Measurements from ENCODE around the gene ARSJ. TPM values are rescaled to one million over a fixed set of nuclear protein-coding genes. Genes with fewer than 3 reads are reported as not detected.

Gene ARSJ
- total RNA-seq (under 1 TPM in 3 of 5 donors, not detected in 2; 0.16 to 0.26 (median 0.20) TPM), total RNA-seq (0 to 0.58 (median 0.18) reads per million in 29 experiments)
- 0.20 TPM for total RNA-seq (2013)

GRCh38 chr4:113979148-113979904 lies at the start of gene ARSJ:
Gene ARSJ, minus strand, starts transcription at chr4:113979647. Its CDS starts 813 bp downstream, at chr4:113978834.
- Mint-ChIP-seq H3K9me3 (peaks cover 2 to 3% (median 2%) of the 10 kb centered on the region in 3 donors), H3K4me3 (peak within 1 kb of the TSS; percentile 75 to 81 (median 79)), H3K4me1 (peaks cover 20 to 29% (median 25%) of the 10 kb centered on the region in 3 donors), H3K27ac (no peak within 1 kb of the TSS), H3K36me3 (no peaks in the 10 kb centered on the region), H3K27me3 (peaks cover 35 to 37% of the 10 kb centered on the region in 2 donors)
- H3K27me3 ChIP-seq (replicated peaks in 1 of 2; ENCODE audit: control insufficient read depth in 2 of 2, extremely low read depth in 1 of 2, insufficient read depth in 2 of 2, low read length in 1 of 2), result peaks cover 3 to 18% of the 10 kb centered on the region in 2 experiments
- H3K27ac ChIP-seq (ENCODE audit: low read length), result no peak within 1 kb of the TSS
- WGBS (ENCODE audit: insufficient coverage), result 18% methylated on average over 34 of the region's 50 CpGs
- H3K4me3 ChIP-seq (ENCODE audit: control insufficient read depth in 1 of 2, extremely low read depth in 1 of 2, low read length in 1 of 2), result peak within 1 kb of the TSS; percentile 50 to 81
- ChIA-PET POLR2A (interaction anchor here in 1 of 2 donors (0.5 to 0.6 kb wide), 2 partner anchors 73 to 172 kb away, joined by 3 read pairs; no protein-coding TSS in a partner anchor), CTCF (interaction anchor here in 1 of 2 donors (0.9 kb wide), 1 partner anchor 43 kb away, joined by 3 read pairs; no protein-coding TSS in a partner anchor)
- no peaks in the 10 kb centered on the region for H3K36me3 ChIP-seq (ENCODE audit: control insufficient read depth in 2 of 2, extremely low read depth in 1 of 2, insufficient read depth in 1 of 2, low read length in 1 of 2)
- ATAC-seq (replicated peaks in 1 of 4), result peak in 2 of 4 experiments; percentile 38 to 56
- peaks cover 5 to 15% of the 10 kb centered on the region in 2 experiments for H3K4me1 ChIP-seq (ENCODE audit: control insufficient read depth in 1 of 2, extremely low read depth in 1 of 2, insufficient read depth in 2 of 2, low read length in 2 of 2)
- DNase-seq, result peak in 8 of 35 experiments; percentile 3 to 13 (median 6)
- peaks cover 4% of the 10 kb centered on the region for H3K9me3 ChIP-seq

- no peaks in the 10 kb centered on the region for H3K4me1 Mint-ChIP-seq
- Histone ChIP-seq H3K27me3 (replicated peaks in 1 of 2; ENCODE audit: control insufficient read depth in 2 of 2, extremely low read depth in 1 of 2, insufficient read depth in 2 of 2, low read length in 1 of 2) (no peaks in the 10 kb centered on the region), H3K4me1 (ENCODE audit: control insufficient read depth in 1 of 2, extremely low read depth in 1 of 2, insufficient read depth in 2 of 2, low read length in 2 of 2) (no peaks in the 10 kb centered on the region), H3K4me3 (ENCODE audit: control insufficient read depth in 1 of 2, extremely low read depth in 1 of 2, low read length in 1 of 2) (no peak overlapping the region), H3K9me3 (no peaks in the 10 kb centered on the region), H3K27ac (ENCODE audit: low read length) (no peak overlapping the region), H3K36me3 (ENCODE audit: control insufficient read depth in 2 of 2, extremely low read depth in 1 of 2, insufficient read depth in 1 of 2, low read length in 1 of 2) (no peaks in the 10 kb centered on the region)
- no peaks in the 10 kb centered on the region for H3K36me3 Mint-ChIP-seq
- DNase-seq (no peak), ATAC-seq (replicated peaks in 1 of 4) (no peak)
- H3K9me3 Mint-ChIP-seq, result no peaks in the 10 kb centered on the region
- H3K27me3 Mint-ChIP-seq, result no peaks in the 10 kb centered on the region
- H3K27ac Mint-ChIP-seq, result no peak overlapping the region
- ChIA-PET POLR2A (no interaction called here), CTCF (no interaction called here)
- H3K4me3 Mint-ChIP-seq, result no peak overlapping the region
Measured at GRCh38 chr4:114028071-114028470, 48.6 kb upstream of the ARSJ start.

GRCh38 chr4:114027596-114027995 lies 48.1 kb upstream of the ARSJ start:
- H3K9me3 Mint-ChIP-seq, result no peaks in the 10 kb centered on the region
- no peak overlapping the region for H3K27ac Mint-ChIP-seq
- CTCF ChIA-PET, result no interaction called here
- H3K36me3 Mint-ChIP-seq, result no peaks in the 10 kb centered on the region
- H3K36me3 ChIP-seq (ENCODE audit: control insufficient read depth in 2 of 2, extremely low read depth in 1 of 2, insufficient read depth in 1 of 2, low read length in 1 of 2), result no peaks in the 10 kb centered on the region
- H3K9me3 ChIP-seq, result no peaks in the 10 kb centered on the region
- no peaks in the 10 kb centered on the region for H3K4me1 Mint-ChIP-seq
- H3K4me3 ChIP-seq (ENCODE audit: control insufficient read depth in 1 of 2, extremely low read depth in 1 of 2, low read length in 1 of 2), result no peak overlapping the region
- H3K27me3 ChIP-seq (replicated peaks in 1 of 2; ENCODE audit: control insufficient read depth in 2 of 2, extremely low read depth in 1 of 2, insufficient read depth in 2 of 2, low read length in 1 of 2), result no peaks in the 10 kb centered on the region
- no peaks in the 10 kb centered on the region for H3K27me3 Mint-ChIP-seq
- DNase-seq, result no peak
- ATAC-seq (replicated peaks in 1 of 4), result no peak
- no peaks in the 10 kb centered on the region for H3K4me1 ChIP-seq (ENCODE audit: control insufficient read depth in 1 of 2, extremely low read depth in 1 of 2, insufficient read depth in 2 of 2, low read length in 2 of 2)
- POLR2A ChIA-PET, result no interaction called here
- H3K27ac ChIP-seq (ENCODE audit: low read length), result no peak overlapping the region
- no peak overlapping the region for H3K4me3 Mint-ChIP-seq

- H3K9me3 Mint-ChIP-seq, result no peaks in the 10 kb centered on the region
- ChIA-PET CTCF (no interaction called here), POLR2A (interaction anchor here in 1 of 2 donors (0.6 kb wide), 1 partner anchor 15 kb away, joined by 4 read pairs; no protein-coding TSS in a partner anchor)
- Histone ChIP-seq H3K4me1 (ENCODE audit: control insufficient read depth in 1 of 2, extremely low read depth in 1 of 2, insufficient read depth in 2 of 2, low read length in 2 of 2) (no peaks in the 10 kb centered on the region), H3K36me3 (ENCODE audit: control insufficient read depth in 2 of 2, extremely low read depth in 1 of 2, insufficient read depth in 1 of 2, low read length in 1 of 2) (no peaks in the 10 kb centered on the region), H3K27me3 (replicated peaks in 1 of 2; ENCODE audit: control insufficient read depth in 2 of 2, extremely low read depth in 1 of 2, insufficient read depth in 2 of 2, low read length in 1 of 2) (no peaks in the 10 kb centered on the region), H3K9me3 (no peaks in the 10 kb centered on the region), H3K4me3 (ENCODE audit: control insufficient read depth in 1 of 2, extremely low read depth in 1 of 2, low read length in 1 of 2) (no peak overlapping the region), H3K27ac (ENCODE audit: low read length) (no peak overlapping the region)
- H3K27me3 Mint-ChIP-seq, result no peaks in the 10 kb centered on the region
- ATAC-seq (replicated peaks in 1 of 4) (no peak), DNase-seq (no peak)
- 94% methylated on average over 2 of the region's 3 CpGs for WGBS (ENCODE audit: insufficient coverage)
- no peak overlapping the region for H3K4me3 Mint-ChIP-seq
- H3K36me3 Mint-ChIP-seq, result no peaks in the 10 kb centered on the region
- no peak overlapping the region for H3K27ac Mint-ChIP-seq
- no peaks in the 10 kb centered on the region for H3K4me1 Mint-ChIP-seq
Measured at GRCh38 chr4:114026447-114026846, 47.0 kb upstream of the ARSJ start.

- POLR2A ChIA-PET, result no interaction called here
- CTCF ChIA-PET, result interaction anchor here in 1 of 2 donors (0.6 to 1.3 kb wide), 2 partner anchors 18 to 293 kb away, joined by 3 read pairs; no protein-coding TSS in a partner anchor
- no peaks in the 10 kb centered on the region for H3K4me1 ChIP-seq (ENCODE audit: control insufficient read depth in 1 of 2, extremely low read depth in 1 of 2, insufficient read depth in 2 of 2, low read length in 2 of 2)
- no peaks in the 10 kb centered on the region for H3K36me3 Mint-ChIP-seq
- H3K27me3 ChIP-seq (replicated peaks in 1 of 2; ENCODE audit: control insufficient read depth in 2 of 2, extremely low read depth in 1 of 2, insufficient read depth in 2 of 2, low read length in 1 of 2), result no peaks in the 10 kb centered on the region
- DNase-seq (no peak), ATAC-seq (replicated peaks in 1 of 4) (no peak)
- H3K27ac ChIP-seq (ENCODE audit: low read length), result no peak overlapping the region
- H3K36me3 ChIP-seq (ENCODE audit: control insufficient read depth in 2 of 2, extremely low read depth in 1 of 2, insufficient read depth in 1 of 2, low read length in 1 of 2), result no peaks in the 10 kb centered on the region
- no peaks in the 10 kb centered on the region for H3K9me3 Mint-ChIP-seq
- H3K4me1 Mint-ChIP-seq, result no peaks in the 10 kb centered on the region
- no peaks in the 10 kb centered on the region for H3K27me3 Mint-ChIP-seq
- H3K4me3 Mint-ChIP-seq, result no peak overlapping the region
- 67% methylated on average over 3 of the region's 5 CpGs for WGBS (ENCODE audit: insufficient coverage)
- no peak overlapping the region for H3K4me3 ChIP-seq (ENCODE audit: control insufficient read depth in 1 of 2, extremely low read depth in 1 of 2, low read length in 1 of 2)
- H3K9me3 ChIP-seq, result no peaks in the 10 kb centered on the region
- no peak overlapping the region for H3K27ac Mint-ChIP-seq
Measured at GRCh38 chr4:114025176-114025777, 45.8 kb upstream of the ARSJ start.

- Mint-ChIP-seq H3K9me3 (no peaks in the 10 kb centered on the region), H3K36me3 (no peaks in the 10 kb centered on the region), H3K27ac (no peak overlapping the region), H3K4me1 (no peaks in the 10 kb centered on the region), H3K27me3 (no peaks in the 10 kb centered on the region), H3K4me3 (no peak overlapping the region)
- 82% methylated on average over 2 of the region's 3 CpGs for WGBS (ENCODE audit: insufficient coverage)
- ChIA-PET CTCF (no interaction called here), POLR2A (interaction anchor here in 1 of 2 donors (0.5 kb wide), 1 partner anchor 12 kb away, joined by 3 read pairs; no protein-coding TSS in a partner anchor)
- no peaks in the 10 kb centered on the region for H3K9me3 ChIP-seq
- H3K27me3 ChIP-seq (replicated peaks in 1 of 2; ENCODE audit: control insufficient read depth in 2 of 2, extremely low read depth in 1 of 2, insufficient read depth in 2 of 2, low read length in 1 of 2), result no peaks in the 10 kb centered on the region
- H3K4me1 ChIP-seq (ENCODE audit: control insufficient read depth in 1 of 2, extremely low read depth in 1 of 2, insufficient read depth in 2 of 2, low read length in 2 of 2), result no peaks in the 10 kb centered on the region
- DNase-seq (no peak), ATAC-seq (replicated peaks in 1 of 4) (no peak)
- no peak overlapping the region for H3K27ac ChIP-seq (ENCODE audit: low read length)
- no peaks in the 10 kb centered on the region for H3K36me3 ChIP-seq (ENCODE audit: control insufficient read depth in 2 of 2, extremely low read depth in 1 of 2, insufficient read depth in 1 of 2, low read length in 1 of 2)
- no peak overlapping the region for H3K4me3 ChIP-seq (ENCODE audit: control insufficient read depth in 1 of 2, extremely low read depth in 1 of 2, low read length in 1 of 2)
Measured at GRCh38 chr4:114021451-114021850, 42.0 kb upstream of the ARSJ start.

Measured in T-cell (primary cell).